Stimulated activated CD4-positive, alpha-beta T cell treated with anti-CD3 and anti-CD28 coated beads, Interleukin-4, amount 100 ng/mL, for 4 hours (primary cell): ENCODE measurements around the gene OR1J2.
A peak's percentile ranks its signal among the peaks of the same experiment; 100 is the strongest.
"Not testable (repeated sequence)": the region's sequence is repeated elsewhere in the genome, so short reads cannot be mapped to it uniquely, and the experiment has no call there.

ENCODE experiments used
- DNase-seq, 2 experiments: peaks; one replicate each; pipeline ENCODE4 v3.0.0-alpha.2; 2020

The OR1J2 gene, protein sequence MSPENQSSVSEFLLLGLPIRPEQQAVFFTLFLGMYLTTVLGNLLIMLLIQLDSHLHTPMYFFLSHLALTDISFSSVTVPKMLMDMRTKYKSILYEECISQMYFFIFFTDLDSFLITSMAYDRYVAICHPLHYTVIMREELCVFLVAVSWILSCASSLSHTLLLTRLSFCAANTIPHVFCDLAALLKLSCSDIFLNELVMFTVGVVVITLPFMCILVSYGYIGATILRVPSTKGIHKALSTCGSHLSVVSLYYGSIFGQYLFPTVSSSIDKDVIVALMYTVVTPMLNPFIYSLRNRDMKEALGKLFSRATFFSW

DNA sequence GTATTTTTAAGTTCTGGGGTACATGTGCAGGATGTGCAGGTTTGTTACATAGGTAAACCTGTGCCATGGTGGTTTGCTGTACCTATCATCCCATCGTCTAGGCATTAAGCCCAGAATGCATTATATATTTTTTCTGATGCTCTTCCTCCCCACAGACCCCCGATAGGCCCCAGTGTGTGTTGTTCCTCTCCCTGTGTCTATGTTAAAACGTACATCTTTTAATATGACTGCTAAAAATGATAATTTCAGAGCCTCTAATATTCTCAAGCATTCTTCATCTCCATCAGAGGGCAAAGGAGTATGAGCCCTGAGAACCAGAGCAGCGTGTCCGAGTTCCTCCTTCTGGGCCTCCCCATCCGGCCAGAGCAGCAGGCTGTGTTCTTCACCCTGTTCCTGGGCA, at the start of gene OR1J2:
Gene OR1J2 (plus strand): TSS at position 301 of the 400 bp plus-strand sequence. CDS start 0 bp downstream, at position 301.
- DNase-seq = no peak

DNA sequence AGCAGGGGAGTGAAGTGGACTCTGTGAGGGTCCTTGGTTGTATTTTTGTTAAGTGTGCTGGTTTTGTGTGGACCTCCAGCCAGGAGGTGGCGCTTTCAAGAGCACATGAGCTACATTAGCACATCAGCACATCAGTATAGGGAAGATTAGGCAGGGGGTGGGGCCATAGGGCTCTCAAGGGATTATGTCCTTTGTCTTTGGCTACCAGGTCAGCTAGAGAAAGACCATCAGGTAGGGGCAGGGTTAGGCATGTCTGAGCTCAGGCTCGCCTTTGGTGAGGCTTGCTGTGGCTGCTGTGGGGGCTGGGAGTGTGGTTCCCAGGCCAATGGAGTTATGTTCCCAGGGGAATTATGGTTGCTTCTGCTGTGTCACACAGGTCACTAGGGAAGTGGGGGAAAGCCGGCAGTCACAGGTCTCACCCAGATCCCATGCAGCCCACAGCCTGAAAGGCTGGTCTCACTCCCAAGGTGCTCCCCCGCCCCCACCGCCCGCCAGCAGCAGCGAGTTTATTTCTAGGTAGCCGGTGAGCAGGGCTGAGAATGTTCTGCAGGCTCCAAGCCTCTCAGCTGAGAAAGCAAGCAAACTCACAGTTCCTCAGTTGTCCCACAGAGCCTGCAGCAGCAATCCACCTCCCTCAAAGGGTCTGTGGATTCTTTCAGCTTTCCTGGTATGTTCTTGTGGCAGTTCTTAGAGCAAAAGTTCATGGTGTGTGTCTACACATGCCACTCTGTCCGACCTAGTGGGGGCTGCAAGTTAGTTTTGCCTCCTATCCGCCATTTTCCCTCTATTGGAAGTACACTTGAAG, 46.6 kb upstream of the OR1J2 start:
- DNase-seq = no peak

DNA sequence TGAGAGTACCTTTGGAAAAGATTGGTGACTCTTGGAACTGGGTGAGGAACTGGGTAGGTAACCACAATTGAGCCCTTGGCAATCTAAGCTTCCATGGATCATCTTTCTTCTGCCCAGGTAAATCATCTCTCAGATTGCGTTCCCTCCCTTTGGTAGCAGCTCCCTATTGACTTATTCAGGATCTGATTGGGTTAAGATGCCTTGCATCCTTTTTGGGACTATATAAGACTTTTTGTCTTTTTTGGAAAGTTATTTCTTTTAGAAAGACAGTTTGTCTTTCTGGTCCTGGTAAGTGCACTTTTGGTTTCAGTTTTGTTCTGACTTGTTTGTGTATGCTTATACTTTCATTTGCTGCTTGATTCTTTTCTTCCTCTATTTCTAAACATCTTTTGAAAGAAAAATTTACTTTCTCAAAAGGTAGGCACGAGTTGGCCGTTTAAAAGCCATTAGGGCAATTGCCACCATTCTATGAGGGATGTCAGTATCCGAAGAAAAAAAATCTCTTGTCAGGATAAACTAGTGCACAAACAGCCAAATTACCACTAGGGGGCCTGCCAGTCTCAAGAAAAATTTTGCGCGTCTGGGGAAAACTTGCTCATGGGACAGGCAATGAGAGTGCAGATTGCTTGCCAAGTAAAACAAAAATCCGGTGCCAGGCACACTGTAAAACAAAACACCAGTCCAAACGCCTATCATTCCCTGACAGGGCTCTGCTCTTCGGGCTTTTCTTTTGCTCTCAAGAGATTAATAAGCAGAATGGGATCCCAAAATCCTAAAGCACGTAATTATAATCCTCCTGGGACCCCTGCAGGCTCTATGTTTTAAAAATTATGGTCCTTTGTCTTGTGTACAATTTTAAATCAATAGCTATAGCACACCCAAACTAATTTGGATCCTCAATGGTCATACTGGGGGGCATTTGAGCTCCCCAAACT, 45.7 kb upstream of the OR1J2 start:
- peak; percentile 40 to 66 for DNase-seq

DNA sequence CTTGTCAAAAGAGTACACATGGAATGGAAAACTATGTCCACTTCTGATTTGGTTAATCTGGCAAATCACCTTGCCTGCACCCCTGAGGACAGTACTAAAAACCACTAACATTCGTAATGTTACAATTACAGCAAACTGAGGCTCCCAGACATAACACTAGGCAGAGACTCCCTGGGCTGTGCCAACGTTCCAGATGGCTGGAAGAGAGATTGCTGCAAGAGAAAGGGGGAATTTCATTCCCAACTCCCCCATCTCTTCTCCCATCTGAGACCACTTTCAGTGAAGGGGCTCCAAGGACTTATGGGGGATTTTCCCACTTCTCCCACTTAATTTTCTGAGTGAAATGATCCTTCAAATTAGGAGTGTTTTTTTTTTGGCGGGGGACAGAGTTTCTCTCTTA, 44.1 kb upstream of the OR1J2 start:
- DNase-seq = no peak

DNA sequence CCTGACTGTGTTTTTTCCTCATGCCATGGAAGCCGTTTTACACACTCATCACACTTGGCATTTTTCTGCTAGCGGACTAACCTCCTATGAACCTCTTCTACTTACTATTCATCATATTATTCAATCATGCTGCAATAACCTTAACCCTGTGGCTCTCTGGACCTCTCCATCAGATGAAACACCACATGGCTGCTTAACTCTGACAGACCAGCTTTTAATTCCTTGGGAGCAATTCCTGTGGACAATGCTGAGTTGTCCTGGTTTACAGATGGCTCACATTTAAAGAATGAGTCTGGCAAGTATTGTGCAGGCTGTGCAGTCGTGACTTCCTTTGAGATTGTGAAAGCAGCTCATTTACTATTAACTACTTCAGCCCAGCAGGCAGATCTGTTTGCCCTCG, 41.9 kb upstream of the OR1J2 start:
- DNase-seq = no peak

DNA sequence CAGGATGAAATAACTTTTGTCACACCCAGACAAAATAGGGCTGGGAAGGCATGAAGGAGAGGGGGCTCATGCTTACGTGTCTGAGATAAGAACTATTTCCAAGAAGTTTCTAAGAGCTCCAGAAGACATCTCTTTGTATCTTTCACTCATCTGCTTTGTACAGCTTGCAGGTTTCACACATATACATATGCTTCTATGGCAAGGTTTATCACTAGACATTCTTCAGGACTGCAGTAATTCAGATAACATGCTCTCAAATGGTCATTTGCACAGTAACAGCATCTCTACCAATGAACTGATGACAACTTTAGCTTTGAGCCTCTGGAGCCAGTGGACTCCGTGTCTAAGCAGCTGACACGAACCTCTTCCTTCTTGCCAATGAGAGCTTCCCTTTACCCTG, 36.0 kb upstream of the OR1J2 start:
- DNase-seq = no peak

DNA sequence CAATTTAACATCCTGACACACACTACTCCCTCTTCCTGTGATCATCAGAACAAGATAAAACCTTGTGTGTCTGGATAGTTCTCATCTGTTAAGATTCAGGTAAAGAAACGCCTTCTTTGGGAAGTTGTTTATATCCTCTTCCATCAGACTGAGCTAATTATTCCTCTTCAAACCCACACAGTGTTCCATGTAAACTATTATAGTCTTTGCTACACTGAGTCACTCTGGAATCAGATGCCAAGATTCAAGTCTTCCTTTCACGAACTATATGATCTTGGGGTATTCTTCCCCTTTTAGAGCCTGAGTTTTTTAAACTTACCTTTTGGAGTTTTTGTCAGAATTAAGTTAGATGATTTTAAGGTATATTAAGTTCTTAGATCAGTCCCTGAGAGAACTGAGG, 34.9 kb upstream of the OR1J2 start:
- no peak for DNase-seq

DNA sequence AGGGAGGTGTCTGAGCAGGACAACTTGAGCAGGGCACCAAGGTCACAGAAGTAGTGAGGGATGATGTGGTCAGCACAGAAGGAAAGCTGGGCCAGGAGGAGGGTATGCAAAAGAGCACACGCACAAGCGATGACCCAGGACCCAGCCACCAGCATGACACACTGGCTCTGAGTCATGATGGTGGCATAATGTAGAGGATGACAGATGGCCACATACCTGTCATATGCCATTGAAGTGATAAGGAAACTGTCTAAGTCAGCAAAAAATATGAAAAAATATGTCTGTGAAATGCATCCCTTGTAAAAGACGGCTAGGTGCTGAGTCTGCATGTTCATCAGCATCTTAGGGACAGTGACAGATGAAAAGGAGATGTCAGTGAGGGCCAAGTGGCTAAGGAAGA, 33.3 kb upstream of the OR1J2 start:
- no peak for DNase-seq

DNA sequence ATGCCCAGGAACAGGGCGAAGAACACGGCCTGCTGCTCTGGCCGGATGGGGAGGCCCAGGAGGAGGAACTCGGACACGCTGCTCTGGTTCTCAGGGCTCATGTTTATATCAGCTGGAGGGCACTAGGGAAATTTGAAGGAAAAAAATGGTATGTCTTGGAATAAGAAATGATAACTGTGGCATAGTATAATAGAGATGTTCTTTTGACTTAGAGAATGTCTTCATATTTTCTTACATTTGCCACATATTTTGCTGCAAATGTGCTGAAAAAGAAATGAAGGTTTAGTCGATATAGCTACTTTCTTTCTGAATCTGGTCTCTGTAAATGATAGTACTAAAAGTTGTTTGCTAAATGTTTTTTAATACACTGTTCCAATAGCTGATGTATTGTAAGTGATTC, 32.8 kb upstream of the OR1J2 start, which contains the start of gene OR1J1:
Gene OR1J1 (minus strand): TSS at position 101 of the 400 bp plus-strand sequence. CDS start 0 bp downstream, at position 101.
- DNase-seq = no peak

DNA sequence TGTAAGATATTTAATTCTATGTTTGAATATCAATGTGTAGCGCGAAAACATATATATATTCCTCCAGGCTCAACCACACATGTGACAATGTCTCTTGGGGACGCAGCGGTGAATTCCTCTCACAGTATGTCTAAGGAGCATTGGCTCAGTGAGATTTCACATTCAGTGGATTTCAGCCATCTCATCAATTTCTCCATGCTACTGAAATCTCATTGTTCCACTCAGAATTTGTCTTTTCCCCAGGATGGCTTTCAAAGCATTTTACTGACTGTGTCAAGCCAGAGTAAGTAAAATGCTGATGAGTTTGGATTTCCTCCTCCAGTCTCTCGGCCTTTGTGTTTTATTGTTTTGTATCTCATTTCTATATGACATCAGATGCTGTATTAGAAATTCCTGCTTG, 31.5 kb upstream of the OR1J2 start:
- no peak for DNase-seq

DNA sequence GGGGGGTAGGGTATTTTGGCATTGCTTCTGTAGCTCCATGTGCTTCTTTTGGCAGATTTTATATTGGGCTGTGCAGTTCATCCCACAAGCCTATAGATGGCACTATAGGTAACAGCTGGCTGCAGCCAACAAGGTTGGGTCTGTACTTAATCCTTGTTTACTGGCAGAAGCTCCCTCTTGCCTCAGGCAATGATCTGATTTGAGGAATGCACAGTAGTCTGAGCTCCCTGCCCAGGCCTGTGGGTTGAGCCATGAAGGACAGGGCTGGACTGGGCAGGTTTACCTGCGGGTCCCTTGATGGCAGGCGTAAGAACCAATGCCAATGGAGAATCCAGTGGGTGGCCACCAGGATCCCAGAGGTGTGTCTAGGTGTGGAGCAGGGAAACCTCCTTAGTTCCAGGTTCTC, 11.7 kb upstream of the OR1J2 start:
- no peak for DNase-seq

DNA sequence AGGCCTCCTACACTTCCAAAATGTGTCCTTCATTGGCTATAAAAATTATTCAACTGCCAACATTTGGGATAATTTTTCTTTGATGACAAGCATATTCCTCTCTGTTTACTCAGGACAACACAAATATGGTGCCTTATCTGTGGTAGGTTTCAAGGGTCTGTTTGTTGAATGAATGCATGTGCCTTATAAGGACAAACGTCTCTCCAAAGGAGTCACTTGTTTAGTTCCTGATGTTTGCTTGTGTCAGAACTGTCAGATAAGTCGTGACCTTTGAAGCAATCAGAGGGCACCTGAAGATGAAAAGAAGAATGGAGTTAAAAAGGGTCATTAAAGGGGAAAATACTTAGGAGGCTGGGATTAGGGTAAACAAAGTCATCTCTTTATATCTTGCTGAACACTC, 3.6 kb upstream of the OR1J2 start:
- DNase-seq = no peak

DNA sequence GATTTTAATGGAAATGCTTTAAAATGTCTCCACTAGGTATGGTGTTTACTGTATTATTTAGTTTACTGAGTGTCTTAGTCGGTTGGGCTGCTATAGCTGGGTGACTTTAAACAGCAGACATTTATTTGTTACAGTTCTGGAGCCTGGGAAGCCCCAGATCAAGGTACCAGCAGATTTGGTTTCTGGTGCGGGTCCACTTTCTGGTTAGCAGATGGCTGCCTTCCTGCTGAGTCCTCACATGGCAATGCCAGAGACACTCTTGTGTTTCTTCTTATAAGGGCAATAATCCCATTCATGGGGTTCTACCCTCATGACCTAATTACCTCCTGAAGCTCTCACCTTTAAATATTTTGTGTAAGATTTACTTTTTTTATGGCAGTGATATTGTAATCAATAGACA, 7.6 kb downstream of the OR1J2 start:
- no peak for DNase-seq

DNA sequence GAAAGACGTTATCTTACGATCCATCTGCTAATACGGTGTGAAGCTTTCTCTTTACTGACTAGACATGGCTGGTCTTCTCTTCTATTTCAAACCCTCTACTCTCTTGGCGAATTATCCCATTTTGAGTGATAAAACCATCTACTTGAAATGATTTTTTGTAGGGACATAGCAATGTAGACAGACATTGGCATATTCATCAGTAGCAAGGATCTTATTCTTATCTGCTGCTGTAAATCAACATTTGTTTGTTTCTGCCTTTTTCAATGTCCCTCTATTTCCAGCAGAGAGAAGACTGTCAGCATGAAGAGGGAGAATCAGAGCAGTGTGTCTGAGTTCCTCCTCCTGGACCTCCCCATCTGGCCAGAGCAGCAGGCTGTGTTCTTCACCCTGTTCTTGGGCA, 8.2 kb downstream of the OR1J2 start, which contains the start of gene OR1J4:
Gene OR1J4 (plus strand): TSS at position 301 of the 400 bp plus-strand sequence. CDS start 0 bp downstream, at position 301.
- DNase-seq = no peak

DNA sequence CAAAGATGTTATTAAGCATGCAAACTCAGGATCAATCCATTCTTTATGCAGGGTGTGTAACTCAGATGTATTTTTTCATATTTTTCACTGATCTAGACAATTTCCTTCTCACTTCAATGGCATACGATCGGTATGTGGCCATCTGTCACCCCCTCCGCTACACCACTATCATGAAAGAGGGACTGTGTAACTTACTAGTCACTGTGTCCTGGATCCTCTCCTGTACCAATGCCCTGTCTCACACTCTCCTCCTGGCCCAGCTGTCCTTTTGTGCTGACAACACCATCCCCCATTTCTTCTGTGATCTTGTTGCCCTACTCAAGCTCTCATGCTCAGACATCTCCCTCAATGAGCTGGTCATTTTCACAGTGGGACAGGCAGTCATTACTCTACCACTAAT, 8.8 kb downstream of the OR1J2 start:
- DNase-seq = no peak

DNA sequence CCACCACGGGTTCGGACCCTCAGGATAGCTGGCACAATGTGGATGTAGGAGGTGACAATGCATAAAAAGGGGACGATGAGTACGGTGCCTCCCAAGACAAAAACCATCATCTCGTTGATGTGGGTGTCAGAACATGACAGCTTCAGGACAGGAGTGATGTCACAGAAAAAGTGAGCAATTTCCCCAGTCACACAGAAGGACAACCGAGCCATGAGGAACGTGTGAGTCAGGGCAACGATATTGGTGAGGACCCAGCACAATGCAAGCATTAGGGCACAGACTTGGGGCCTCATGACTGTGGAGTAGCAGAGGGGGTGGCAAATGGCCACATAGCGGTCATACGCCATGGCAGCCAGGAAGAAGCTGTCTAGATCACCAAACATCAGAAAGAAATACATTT, 16.0 kb downstream of the OR1J2 start:
- DNase-seq = peak in 1 of 2 experiments; percentile 3

DNA sequence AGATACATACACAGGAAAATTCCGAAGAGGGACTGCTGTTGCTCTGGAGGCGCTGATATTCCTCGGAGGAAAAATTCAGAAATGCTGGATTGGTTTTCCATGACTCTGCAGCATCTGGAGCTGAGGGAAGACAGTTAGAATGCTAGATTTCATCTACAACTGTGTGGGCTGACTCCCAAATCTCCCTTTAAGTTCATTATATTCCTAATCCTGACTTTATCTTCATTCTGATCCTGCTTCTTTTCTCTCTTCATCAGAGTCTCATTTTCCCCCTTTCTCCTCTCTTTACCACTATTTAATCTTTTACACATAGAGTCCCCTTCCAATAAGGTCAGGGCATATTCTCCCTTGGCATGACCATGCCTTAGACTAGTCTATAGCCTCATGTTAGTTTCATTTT, 16.6 kb downstream of the OR1J2 start, which contains the start of gene OR1N1:
Gene OR1N1 (minus strand): TSS at position 101 of the 400 bp plus-strand sequence. CDS start 0 bp downstream, at position 101.
- DNase-seq = no peak

DNA sequence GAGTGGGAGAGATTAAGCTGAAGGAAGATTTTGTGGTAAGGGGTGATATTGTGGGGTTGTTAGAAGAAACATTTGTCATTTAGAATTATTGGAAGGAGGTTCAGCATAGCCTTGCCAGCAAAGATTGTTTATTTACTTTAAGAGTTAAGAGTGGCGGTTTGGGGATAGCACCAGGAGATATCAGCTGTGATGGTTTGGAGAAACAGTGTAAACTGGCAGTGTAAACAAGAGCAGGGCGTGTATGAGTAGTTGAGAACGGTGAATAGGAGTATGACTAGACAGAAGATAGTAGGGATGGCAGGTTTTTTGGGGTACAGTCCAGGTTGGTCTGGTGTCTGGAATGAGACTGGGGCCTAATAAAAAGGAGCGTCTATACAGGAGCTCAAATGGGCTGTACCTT, 20.6 kb downstream of the OR1J2 start:
- not testable (repeated sequence) for DNase-seq

DNA sequence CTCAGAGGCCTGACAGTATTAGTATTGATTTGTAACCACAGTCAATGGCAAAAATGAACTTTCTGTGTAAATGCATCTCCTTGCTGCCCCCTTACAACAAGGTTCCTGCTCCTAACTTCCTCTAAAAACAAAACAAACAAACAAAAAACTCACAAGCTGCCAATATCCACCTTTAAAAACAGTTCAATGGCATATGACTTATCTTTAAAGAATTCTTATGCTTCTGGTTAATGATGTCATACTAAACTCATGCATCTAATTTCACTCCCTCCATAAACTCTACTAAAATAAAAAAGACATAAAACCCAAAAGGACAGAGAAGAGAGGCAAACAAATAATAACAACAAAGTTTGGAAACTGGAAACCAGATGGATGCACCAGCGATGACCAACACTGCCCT, 25.5 kb downstream of the OR1J2 start:
- DNase-seq = no peak

DNA sequence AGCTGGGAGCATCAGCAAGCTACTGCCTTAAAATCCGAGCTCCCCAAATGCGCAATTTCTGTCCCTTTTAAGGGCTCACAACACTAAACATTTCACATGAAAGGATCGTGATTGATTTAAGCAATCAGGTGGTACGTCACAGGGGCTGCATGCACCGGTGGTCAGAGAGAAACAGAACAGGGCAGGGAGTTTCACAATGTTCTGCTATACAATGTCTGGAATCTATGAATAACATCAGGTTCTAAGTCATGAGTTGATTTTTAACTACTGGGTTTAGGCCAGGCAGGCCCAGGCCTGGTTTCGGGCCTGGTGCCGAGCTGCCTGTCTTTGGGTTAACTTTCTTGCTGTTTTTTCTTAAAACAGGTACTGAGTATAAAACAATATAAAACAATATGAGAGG, 26.5 kb downstream of the OR1J2 start:
- DNase-seq = not testable (repeated sequence)

DNA sequence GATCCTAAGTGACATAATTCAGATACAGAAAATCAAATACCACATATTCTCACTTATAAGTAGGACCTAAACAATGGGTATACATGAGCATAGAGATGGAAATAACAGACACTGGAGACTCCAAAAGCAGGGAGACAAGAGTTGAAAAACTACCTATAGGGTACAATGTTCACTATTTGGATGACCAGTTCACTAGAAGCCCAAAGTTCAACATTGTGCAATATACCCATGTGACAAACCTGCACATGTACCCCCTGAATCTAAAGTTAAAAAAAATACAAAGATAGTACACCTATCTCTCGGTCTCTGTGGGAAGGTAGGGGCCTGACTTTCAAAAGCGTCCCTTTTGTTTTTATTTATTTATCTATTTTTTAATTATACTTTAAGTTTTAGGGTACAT, 28.2 kb downstream of the OR1J2 start:
- no peak for DNase-seq

DNA sequence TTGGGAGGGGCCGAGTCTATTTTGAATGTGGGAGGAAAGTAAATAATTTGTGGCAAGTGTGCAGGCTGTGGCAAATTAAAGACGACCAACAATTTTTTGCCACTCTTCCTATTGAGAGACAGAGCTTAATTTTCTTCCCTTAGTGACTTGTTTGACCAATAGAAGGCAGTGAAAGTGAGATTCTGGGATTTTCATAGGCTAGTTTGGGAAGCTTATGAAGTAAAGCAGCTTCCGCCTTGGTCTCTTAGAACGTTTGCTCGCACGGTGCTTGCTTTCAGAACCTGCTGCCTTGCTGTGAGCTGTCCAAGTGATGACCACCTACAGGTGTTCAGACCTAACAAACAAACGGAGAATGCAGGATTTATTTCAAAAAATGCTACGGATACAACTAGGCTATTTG, 35.6 kb downstream of the OR1J2 start:
- no peak for DNase-seq

DNA sequence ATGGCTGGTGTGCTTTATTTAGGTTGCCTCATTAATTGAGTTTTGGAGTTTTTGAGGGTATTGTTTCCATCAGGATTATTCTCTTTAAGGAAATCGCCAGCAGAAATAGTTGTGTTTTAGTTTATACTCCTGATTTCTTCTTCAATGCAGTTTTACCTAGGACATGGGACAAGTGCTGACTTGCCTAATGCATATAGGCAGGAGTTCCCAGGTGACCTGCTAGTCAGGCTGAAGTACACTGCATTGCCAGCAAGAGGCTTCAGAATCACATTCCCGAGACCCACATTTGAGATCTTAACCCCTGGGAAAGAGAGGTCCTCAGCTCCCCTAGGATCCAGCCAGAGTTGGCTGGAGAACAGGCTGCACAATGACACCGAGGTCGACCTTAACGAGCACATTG, 40.8 kb downstream of the OR1J2 start:
- DNase-seq = no peak
